Astrocyte of the hippocampus (primary cell): ENCODE data around the gene TRIM46.
"Not testable (repeated sequence)": the region's sequence is repeated elsewhere in the genome, so short reads cannot be mapped to it uniquely, and the experiment has no call there.

Experiments used
- DNase-seq: peaks from one replicate; pipeline ENCODE4 v3.0.0; 2011; ENCODE audit warnings: low read depth, low spot score

Gene TRIM46

DNA sequence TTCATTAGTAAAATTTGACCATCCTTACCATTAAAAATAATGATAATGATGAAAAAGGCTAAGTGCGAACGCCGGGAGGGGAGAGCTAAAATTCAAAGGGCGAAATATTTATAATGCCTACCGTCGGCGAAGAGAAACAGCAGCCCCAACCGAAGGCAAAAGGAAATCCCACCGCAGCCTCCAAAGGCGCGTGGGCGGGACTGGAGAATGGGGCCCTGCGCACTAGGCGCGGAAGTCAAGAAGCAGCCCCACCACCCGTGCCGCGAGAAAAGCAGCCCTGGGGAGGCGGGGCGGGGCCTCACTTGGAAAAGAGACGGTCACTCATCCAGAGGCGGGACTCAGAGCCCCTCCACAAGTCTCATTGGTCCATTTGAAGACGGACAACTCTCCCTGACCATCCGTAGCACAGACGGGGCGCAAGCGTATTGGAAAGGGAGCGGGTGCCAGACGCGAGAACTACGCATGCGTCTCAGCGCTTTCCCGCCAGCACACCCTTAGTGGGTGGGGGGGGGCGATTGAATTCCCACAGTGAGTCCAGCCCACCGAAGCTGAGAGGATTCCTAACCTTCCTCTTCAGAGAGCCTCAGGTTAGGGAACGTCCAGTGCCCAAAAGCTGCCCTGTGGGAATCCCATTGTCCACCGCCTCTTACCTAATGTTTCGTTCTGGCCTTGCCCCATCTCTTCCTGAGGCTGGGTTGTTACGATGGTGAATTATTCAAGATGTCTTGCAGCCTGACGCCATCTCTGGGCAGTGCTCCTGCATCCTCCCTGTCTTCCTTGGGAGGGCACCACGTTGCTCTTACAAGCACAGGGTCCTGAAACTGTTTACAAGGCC lies 53.8 kb downstream of the TRIM46 start:
- DNase-seq, result peak; percentile 99

DNA sequence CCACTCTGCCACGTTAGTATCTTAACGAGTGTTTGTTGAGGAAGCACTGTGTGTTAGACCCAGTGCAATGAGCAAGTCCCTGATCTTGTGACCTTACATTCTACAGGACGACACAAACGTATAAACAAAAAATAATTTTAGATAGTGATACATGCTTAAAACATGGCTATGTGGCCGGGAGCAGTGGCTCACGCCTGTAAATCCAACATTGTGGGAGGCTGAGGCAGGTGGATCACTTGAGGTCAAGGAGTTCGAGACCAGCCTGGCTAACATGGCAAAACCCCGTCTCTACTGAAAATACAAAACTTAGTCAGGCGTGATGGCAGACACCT lies 54.4 kb downstream of the TRIM46 start:
- DNase-seq, result no peak

DNA sequence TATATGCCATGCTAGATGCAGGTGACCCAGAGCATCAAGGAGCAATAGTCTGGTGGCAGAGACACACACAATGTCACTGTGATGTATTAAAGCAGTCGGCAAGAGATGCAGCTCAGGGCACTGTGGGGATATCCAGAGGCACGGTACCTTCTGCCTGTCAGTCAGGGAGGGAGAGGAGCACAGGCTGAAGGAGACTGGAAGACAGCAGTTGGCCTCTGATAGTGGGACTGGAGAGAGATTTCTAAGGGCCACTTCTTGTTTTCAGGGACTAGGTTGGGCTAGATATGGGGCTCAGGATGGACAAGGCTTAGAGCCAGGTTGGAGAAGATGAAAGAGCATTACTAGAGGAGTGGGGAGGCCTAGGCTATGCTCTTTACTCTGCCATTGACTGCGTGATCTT lies 57.7 kb downstream of the TRIM46 start:
- not testable (repeated sequence) for DNase-seq

GRCh38 chr1:155232001-155232978 lies 58.6 kb downstream of the TRIM46 start:
- peak; percentile 95 for DNase-seq

- DNase-seq, result not testable (repeated sequence)
These were observed 59.9 kb downstream of the TRIM46 start for GRCh38 chr1:155233502-155233901.
